OCI-LY1 (cell line): Measurements from ENCODE around the gene NCAM1.

ENCODE experiments used
- H2AFZ ChIP-seq: fragments of 200-600 bp; sonication (generic), shearing (Covaris generic); 2 replicates; pipeline ENCODE4 v1.6.0; 2014; ENCODE audit warnings: antibody characterized with exemption, mild to moderate bottlenecking, low read length
- H3F3A ChIP-seq: fragments of 200-600 bp; sonication (generic), shearing (Covaris generic); 2 replicates; pipeline ENCODE4 v1.6.0; 2014; ENCODE audit warnings: mild to moderate bottlenecking, antibody characterized with exemption, low read length, moderate library complexity; ENCODE audit not compliant: insufficient read depth
- H3K27ac ChIP-seq: fragments of 200-600 bp; sonication (generic); 2 replicates; pipeline ENCODE4 v1.5.1; 2014; ENCODE audit warnings: low read length, mixed run types, mild to moderate bottlenecking, low read depth; ENCODE audit not compliant: poor library complexity, severe bottlenecking
- H3K27me3 ChIP-seq: fragments of 200-600 bp; sonication (generic); 2 replicates; pipeline ENCODE4 v1.6.0; 2014; ENCODE audit warnings: antibody characterized with exemption, mild to moderate bottlenecking, low read length, moderate library complexity; ENCODE audit not compliant: insufficient read depth
- H3K36me3 ChIP-seq: fragments of 200-600 bp; sonication (generic); 2 replicates; pipeline ENCODE4 v1.6.1; 2014; ENCODE audit warnings: mild to moderate bottlenecking, antibody characterized with exemption, low read length, moderate library complexity, mixed read lengths; ENCODE audit not compliant: insufficient read depth
- H3K4me1 ChIP-seq: fragments of 200-600 bp; sonication (generic); 2 replicates; pipeline ENCODE4 v1.5.1; 2014; ENCODE audit warnings: mild to moderate bottlenecking, low read length, moderate library complexity; ENCODE audit not compliant: insufficient read depth, severe bottlenecking
- H3K4me2 ChIP-seq: fragments of 200-600 bp; sonication (generic), shearing (Covaris generic); 2 replicates; pipeline ENCODE4 v1.6.1; 2014; ENCODE audit warnings: low read length
- H3K4me3 ChIP-seq: fragments of 200-600 bp; sonication (generic); 2 replicates; pipeline ENCODE4 v1.5.1; 2014; ENCODE audit warnings: low read length, low read depth, mild to moderate bottlenecking, mixed read lengths; ENCODE audit not compliant: poor library complexity, severe bottlenecking
- H3K79me2 ChIP-seq: fragments of 200-600 bp; shearing (Covaris generic); 2 replicates; pipeline ENCODE4 v1.6.1; 2016; ENCODE audit warnings: mixed run types, low read length, mixed read lengths; ENCODE audit not compliant: insufficient read depth
- H3K9ac ChIP-seq: fragments of 200-600 bp; sonication (generic), shearing (Covaris generic); 2 replicates; pipeline ENCODE4 v1.6.1; 2014; ENCODE audit warnings: mild to moderate bottlenecking, low read length, mixed read lengths
- H3K9me2 ChIP-seq: fragments of 200-600 bp; sonication (generic), shearing (Covaris generic); 2 replicates; pipeline ENCODE4 v1.6.1; 2014; ENCODE audit warnings: low read depth, mild to moderate bottlenecking, low read length, mixed read lengths
- H3K9me3 ChIP-seq: fragments of 200-600 bp; shearing (Covaris generic); 2 replicates; pipeline ENCODE4 v1.6.1; 2014; ENCODE audit warnings: low read length, mixed read lengths
- H4K20me1 ChIP-seq: fragments of 200-600 bp; sonication (generic), shearing (Covaris generic); 2 replicates; pipeline ENCODE4 v1.6.0; 2016; ENCODE audit warnings: mild to moderate bottlenecking, low read length; ENCODE audit not compliant: insufficient read depth
- EZH2 ChIP-seq: fragments of 200-600 bp; sonication (generic), shearing (Covaris generic); IDR thresholded peaks from 2 replicates; pipeline ENCODE4 v1.8.0; 2017; ENCODE audit warnings: borderline replicate concordance, mixed run types, mild to moderate bottlenecking, antibody characterized with exemption, low read length, moderate library complexity, mixed read lengths
- TF ChIP-seq, protein P1 (sequence below): fragments of 200-600 bp; sonication (generic), shearing (Covaris generic); IDR thresholded peaks from 2 replicates; pipeline ENCODE4 v1.5.1; 2017; ENCODE audit warnings: mild to moderate bottlenecking, antibody characterized with exemption, low read length, moderate library complexity, mixed read lengths

Gene NCAM1

DNA sequence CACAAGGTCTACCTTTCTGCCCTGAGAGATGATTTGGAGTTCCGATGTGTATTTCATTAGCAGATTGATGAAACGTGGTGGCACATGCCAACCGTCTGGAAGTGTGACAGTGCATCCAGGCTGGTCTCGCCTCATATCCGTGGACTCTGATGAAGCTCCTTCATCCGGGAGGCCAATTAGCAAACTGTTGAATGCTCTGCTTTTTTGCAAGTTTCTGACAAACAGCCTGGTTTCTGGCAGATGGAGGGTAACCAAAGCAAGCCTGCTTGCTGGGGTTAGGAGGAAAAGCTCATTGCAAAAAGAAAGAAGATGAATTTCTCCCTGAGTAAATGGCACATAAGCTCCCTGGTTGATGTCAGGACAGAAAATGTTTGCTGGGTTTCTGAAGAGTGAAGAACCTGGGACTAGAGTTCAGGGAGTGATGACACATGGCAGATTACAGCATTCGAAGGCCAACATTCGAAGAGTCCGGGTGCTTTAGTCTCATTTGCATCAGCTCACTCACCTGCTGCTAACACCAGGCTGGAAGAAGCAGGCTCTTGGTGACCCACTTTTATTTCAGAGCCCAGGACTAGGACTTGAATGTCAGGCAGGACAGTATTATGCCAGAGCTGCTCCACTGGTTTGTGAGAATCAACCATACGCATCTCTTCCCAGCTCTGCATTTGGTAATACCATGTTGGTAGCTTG, 217.3 kb downstream of the NCAM1 start:
- Histone ChIP-seq H3K27ac (no peak overlapping the region), H2AFZ (no peak overlapping the region), H3K4me2 (no peak overlapping the region), H4K20me1 (no peaks in the 10 kb centered on the region), H3K36me3 (no peaks in the 10 kb centered on the region), H3F3A (no peaks in the 10 kb centered on the region), H3K9me2 (no peaks in the 10 kb centered on the region), H3K79me2 (no peaks in the 10 kb centered on the region), H3K27me3 (no peaks in the 10 kb centered on the region), H3K9me3 (no peaks in the 10 kb centered on the region), H3K4me1 (no peaks in the 10 kb centered on the region), H3K9ac (no peak overlapping the region), H3K4me3 (no peak overlapping the region)
- TF ChIP-seq, protein P1, sequence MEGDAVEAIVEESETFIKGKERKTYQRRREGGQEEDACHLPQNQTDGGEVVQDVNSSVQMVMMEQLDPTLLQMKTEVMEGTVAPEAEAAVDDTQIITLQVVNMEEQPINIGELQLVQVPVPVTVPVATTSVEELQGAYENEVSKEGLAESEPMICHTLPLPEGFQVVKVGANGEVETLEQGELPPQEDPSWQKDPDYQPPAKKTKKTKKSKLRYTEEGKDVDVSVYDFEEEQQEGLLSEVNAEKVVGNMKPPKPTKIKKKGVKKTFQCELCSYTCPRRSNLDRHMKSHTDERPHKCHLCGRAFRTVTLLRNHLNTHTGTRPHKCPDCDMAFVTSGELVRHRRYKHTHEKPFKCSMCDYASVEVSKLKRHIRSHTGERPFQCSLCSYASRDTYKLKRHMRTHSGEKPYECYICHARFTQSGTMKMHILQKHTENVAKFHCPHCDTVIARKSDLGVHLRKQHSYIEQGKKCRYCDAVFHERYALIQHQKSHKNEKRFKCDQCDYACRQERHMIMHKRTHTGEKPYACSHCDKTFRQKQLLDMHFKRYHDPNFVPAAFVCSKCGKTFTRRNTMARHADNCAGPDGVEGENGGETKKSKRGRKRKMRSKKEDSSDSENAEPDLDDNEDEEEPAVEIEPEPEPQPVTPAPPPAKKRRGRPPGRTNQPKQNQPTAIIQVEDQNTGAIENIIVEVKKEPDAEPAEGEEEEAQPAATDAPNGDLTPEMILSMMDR: no peak
- no peak for TF ChIP-seq EZH2

DNA sequence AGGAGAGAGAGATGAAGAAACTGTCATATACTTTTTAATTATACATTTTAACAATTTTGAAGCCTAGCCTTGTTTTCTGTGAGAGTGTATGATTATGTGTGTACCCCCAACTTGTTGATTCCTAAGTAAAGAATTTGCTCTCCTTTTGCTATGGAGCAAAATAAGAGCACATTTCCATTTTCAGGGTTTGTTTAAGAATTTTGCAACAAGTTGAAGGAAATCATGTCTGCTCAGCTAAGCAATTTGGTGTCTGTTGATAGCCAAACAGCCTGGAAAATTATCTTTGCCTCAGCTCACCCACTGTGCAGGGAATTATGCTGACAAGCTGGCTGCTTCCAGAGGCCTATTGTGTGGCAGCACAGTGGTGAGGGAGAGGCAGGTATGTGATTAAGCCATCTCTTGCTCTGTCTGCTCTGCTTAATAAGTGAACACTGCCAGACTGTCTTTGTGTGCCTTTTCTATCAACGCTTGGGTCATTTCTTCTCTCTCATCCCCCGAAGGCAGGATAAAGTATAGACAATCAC, 218.0 kb downstream of the NCAM1 start:
- no peaks in the 10 kb centered on the region for H3F3A ChIP-seq
- H4K20me1 ChIP-seq: no peaks in the 10 kb centered on the region
- no peak overlapping the region for H2AFZ ChIP-seq
- H3K4me2 ChIP-seq: no peak overlapping the region
- no peaks in the 10 kb centered on the region for H3K27me3 ChIP-seq
- H3K9ac ChIP-seq: no peak overlapping the region
- TF ChIP-seq, protein P1: no peak
- TF ChIP-seq EZH2: no peak
- H3K4me3 ChIP-seq: no peak overlapping the region
- no peaks in the 10 kb centered on the region for H3K9me2 ChIP-seq
- no peaks in the 10 kb centered on the region for H3K79me2 ChIP-seq
- H3K9me3 ChIP-seq: no peaks in the 10 kb centered on the region
- H3K36me3 ChIP-seq: no peaks in the 10 kb centered on the region
- no peaks in the 10 kb centered on the region for H3K4me1 ChIP-seq
- no peak overlapping the region for H3K27ac ChIP-seq

DNA sequence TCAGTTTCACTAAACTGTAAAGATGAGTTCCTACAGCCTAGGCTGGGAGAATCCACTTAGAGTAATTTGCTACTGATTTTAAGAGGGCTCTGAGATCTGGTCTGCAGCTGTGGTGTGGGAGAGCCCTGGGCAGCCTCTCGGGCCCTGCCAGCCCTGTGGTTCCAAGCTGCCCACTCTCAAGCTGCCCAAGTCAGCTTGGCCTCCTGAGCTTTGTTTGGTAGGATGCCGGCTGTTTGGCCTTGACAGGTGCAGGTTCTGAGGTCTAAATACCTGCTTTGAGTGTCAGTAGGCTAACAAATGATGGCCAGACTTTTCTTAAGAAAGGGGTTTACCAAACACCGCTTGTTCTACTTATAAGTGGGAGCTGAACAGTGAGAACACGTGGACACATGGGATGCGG, 219.9 kb downstream of the NCAM1 start:
- Histone ChIP-seq H4K20me1 (no peaks in the 10 kb centered on the region), H3K27ac (no peak overlapping the region), H3F3A (no peaks in the 10 kb centered on the region), H3K9me2 (no peaks in the 10 kb centered on the region), H3K9me3 (no peaks in the 10 kb centered on the region), H3K4me3 (no peak overlapping the region), H3K27me3 (no peaks in the 10 kb centered on the region), H3K79me2 (no peaks in the 10 kb centered on the region), H2AFZ (no peak overlapping the region), H3K36me3 (no peaks in the 10 kb centered on the region), H3K9ac (no peak overlapping the region), H3K4me2 (no peak overlapping the region), H3K4me1 (no peaks in the 10 kb centered on the region)
- TF ChIP-seq, protein P1: no peak
- TF ChIP-seq EZH2: no peak
